ENCODE results near the gene KDM4C.
"Not testable (repeated sequence)": the region's sequence is repeated elsewhere in the genome, so short reads cannot be mapped to it uniquely, and the experiment has no call there.

DNA sequence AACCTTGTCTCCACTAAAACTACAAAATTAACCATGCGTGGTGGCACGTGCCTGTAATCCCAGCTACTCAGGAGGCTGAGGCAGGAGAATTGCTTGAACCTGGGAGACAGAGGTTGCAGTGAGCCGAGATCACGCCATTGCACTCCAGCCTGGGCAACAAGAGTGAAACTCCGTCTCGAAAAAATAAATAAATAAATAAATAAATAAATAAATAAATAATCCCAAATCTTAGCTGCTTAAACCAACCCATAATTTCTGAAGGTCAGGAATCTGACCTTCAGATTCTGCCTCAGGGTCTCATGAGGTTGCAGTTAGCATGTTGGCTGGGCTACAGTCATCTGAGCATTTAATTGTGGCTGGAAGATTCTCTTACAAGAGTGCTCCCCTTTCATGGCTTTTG, 48.5 kb downstream of the KDM4C start:
- not testable (repeated sequence) for TF ChIP-seq EZH2 (IDR thresholded peaks at IDR 0.05); JUND (IDR thresholded peaks at IDR 0.05); POLR2A (IDR thresholded peaks at IDR 0.05; ENCODE audit: borderline replicate concordance, extremely low read depth, insufficient read depth, insufficient read length); RAD21 (IDR thresholded peaks at IDR 0.05; ENCODE audit: low read depth); POLR2AphosphoS5 (IDR thresholded peaks at IDR 0.05; ENCODE audit: low read depth, low read length)
- TF ChIP-seq, protein P1, sequence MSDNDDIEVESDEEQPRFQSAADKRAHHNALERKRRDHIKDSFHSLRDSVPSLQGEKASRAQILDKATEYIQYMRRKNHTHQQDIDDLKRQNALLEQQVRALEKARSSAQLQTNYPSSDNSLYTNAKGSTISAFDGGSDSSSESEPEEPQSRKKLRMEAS (IDR thresholded peaks at IDR 0.05): not testable (repeated sequence)
- TF ChIP-seq, protein P2, sequence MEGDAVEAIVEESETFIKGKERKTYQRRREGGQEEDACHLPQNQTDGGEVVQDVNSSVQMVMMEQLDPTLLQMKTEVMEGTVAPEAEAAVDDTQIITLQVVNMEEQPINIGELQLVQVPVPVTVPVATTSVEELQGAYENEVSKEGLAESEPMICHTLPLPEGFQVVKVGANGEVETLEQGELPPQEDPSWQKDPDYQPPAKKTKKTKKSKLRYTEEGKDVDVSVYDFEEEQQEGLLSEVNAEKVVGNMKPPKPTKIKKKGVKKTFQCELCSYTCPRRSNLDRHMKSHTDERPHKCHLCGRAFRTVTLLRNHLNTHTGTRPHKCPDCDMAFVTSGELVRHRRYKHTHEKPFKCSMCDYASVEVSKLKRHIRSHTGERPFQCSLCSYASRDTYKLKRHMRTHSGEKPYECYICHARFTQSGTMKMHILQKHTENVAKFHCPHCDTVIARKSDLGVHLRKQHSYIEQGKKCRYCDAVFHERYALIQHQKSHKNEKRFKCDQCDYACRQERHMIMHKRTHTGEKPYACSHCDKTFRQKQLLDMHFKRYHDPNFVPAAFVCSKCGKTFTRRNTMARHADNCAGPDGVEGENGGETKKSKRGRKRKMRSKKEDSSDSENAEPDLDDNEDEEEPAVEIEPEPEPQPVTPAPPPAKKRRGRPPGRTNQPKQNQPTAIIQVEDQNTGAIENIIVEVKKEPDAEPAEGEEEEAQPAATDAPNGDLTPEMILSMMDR (IDR thresholded peaks at IDR 0.05 in 2 of 3, conservative IDR thresholded peaks at IDR 0.05 in 1 of 3; ENCODE audit: borderline replicate concordance in 1 of 3, insufficient read depth in 1 of 3, low read depth in 2 of 3, low read length in 2 of 3): not testable (repeated sequence)
